GM18505 (cell line): ENCODE measurements around the gene PTH1R.

Experiments
- ATAC-seq: cut with Tn5 transposase; IDR thresholded peaks from one replicate; pipeline ENCODE4 v1.9.1; 2021; ENCODE audit not compliant: unreplicated experiment
- POLR2A ChIP-seq: IDR thresholded peaks from 4 replicates; pipeline ENCODE4 v1.6.1; 2011; ENCODE audit warnings: borderline replicate concordance; ENCODE audit not compliant: insufficient read depth, insufficient read length; ENCODE audit errors: extremely low read depth

The PTH1R gene

GRCh38 chr3:46876313-46877300 lies 914 bp upstream of the PTH1R start:
- no peak for ATAC-seq

GRCh38 chr3:46878781-46879436 lies 1.4 kb downstream of the PTH1R start:
- TF ChIP-seq POLR2A = no peak
- no peak for ATAC-seq

More at GRCh38 chr3:46876313-46877300, 914 bp upstream of the PTH1R start:
- TF ChIP-seq POLR2A = no peak

DNA sequence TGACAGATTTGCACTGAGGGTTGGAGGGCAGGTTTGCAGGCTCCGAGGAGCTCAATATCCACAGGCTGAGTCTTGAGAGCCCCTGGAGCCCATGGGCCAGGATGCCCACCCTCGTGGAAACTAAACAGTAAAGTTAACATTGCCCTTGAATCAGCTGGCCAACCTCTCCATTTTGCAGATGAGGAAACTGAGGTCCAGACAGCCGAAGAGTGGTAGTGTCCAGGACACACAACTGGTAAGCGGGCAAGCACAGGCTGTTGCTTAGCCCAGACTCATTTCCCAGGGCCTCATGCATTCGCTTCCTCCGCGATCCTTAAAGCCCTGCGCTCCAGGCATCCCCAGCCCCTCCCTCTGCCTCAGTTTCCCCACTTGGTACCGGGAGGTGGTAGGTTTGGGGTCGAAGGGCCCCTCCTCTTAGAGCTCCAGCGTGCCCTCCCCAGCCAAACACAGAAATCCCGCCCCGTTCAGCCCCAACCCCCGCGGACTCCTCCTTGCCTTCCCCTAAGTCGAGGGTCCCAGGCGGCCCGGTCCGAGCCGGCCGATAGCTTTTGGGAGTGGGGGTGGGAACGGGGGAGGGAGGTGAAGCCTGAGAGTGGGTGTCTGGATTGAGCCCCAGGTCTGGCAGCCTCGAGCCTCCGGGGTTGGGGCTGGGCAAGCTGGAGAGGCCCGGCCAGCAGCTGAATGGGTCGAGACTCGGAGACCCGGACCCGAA lies 3.5 kb downstream of the PTH1R start:
- no peak for ATAC-seq

GRCh38 chr3:46881596-46882376 lies 4.3 kb downstream of the PTH1R start:
- no peak for ATAC-seq

More for the DNA sequence above, 3.5 kb downstream of the PTH1R start:
- TF ChIP-seq POLR2A = no peak

DNA sequence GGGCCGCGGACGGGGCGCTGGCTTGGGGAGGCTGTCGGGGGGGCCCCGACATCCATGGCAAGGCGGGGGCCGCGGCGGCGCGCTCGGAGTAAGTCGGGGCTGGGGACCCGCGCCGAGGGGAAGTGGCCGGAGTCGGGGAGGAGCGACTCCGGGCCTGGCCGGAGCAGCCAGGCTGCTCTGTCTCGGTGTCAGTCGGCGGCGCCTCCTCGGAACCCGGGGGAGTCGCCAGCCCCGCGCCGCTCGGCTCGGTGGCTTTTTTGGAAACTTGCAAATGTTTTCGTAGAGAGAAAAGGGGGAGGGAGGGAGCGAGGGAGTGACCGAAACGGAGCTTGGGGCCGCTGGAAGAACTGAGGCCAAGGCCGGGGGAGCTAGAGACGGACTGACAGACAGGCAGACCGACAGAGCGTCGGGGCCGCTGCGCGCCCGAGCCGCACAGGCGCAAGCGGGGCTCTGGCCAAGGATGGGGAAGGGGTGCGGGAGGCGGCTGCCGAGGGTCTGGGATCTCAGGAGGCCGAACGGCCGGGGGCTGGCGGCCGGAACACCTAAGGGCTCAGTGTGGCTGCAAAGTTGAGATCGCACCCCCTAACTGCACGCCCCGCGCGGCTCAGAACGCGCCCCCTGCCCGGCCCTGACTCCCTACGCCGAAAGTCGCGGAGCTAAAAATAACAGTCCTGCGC lies 5.0 kb downstream of the PTH1R start:
- ATAC-seq = no peak
- no peak for TF ChIP-seq POLR2A

More at GRCh38 chr3:46881596-46882376, 4.3 kb downstream of the PTH1R start:
- TF ChIP-seq POLR2A = no peak

GRCh38 chr3:46883054-46883829 lies 5.7 kb downstream of the PTH1R start:
- TF ChIP-seq POLR2A = no peak
- no peak for ATAC-seq

DNA sequence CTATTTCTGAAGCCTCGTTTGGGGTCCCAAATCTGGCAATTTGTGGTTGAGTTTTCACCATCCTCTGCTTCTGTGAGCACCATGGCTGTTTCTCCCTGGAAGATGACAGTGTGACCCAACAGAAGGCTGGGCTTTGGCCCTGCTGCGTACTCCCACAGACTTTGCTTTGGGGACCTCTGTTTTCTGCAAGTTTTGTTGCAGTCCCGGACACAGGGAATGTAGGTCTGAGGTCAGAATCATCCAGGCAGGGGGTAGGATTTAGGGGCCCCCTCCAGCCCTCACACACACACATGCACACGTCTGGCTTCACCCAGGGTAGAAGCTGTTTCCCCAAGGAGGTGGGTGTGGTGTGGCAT lies 6.3 kb downstream of the PTH1R start:
- TF ChIP-seq POLR2A = no peak
- ATAC-seq = no peak

- no peak for ATAC-seq
- TF ChIP-seq POLR2A = no peak
Observed at GRCh38 chr3:46884427-46884826, 6.9 kb downstream of the PTH1R start.

GRCh38 chr3:46884929-46885328 lies 7.4 kb downstream of the PTH1R start:
- TF ChIP-seq POLR2A = no peak
- no peak for ATAC-seq

DNA sequence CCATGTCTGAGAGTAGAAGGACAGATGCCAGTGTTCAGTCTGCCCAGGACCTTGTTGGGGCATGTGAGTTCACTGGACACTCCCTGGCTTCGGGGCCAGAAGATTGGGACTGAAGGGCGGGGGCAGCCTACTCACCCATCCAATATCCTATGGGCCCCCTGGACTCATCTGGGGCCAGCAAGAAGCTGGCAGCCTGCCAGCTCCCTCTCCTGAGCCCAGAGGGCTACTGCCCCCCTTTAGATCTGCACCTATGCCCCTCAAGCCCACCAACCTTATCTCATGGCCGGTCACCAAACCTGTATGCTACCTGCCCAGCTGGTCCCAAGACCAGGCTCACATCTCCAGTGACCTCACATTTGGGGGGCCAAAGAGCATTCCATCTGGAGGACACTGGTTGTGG lies 8.1 kb downstream of the PTH1R start:
- ATAC-seq = no peak
- no peak for TF ChIP-seq POLR2A

GRCh38 chr3:46887980-46888494 lies 10.5 kb downstream of the PTH1R start:
- ATAC-seq = no peak
- no peak for TF ChIP-seq POLR2A
